Fibroblast of villous mesenchyme (primary cell): ENCODE results near the gene SNRNP40. TPM values are rescaled to one million over a fixed set of nuclear protein-coding genes. Genes with fewer than 3 reads are reported as not detected.

Source experiments
- DNase-seq: peaks from one replicate; pipeline ENCODE4 v3.0.0-alpha.2; 2010; ENCODE audit warnings: low read depth
- H3K4me3 ChIP-seq: 2 replicates; pipeline ENCODE4 v1.5.1; 2011; ENCODE audit warnings: low read depth, mild to moderate bottlenecking, low read length
- total RNA-seq: library from RNA; depleted of rRNA; stranded (reverse); fragments of >200 nt; gene quantifications from 2 replicates; pipeline ENCODE4 v1.2.3, GENCODE V29; 2012
- TF ChIP-seq, protein P1 (sequence below): IDR thresholded peaks from 2 replicates; pipeline ENCODE4 v1.5.1; 2012; ENCODE audit warnings: low read depth, mild to moderate bottlenecking, low read length; ENCODE audit not compliant: insufficient read depth

Gene SNRNP40
- total RNA-seq, 1 donor = 114 TPM

DNA sequence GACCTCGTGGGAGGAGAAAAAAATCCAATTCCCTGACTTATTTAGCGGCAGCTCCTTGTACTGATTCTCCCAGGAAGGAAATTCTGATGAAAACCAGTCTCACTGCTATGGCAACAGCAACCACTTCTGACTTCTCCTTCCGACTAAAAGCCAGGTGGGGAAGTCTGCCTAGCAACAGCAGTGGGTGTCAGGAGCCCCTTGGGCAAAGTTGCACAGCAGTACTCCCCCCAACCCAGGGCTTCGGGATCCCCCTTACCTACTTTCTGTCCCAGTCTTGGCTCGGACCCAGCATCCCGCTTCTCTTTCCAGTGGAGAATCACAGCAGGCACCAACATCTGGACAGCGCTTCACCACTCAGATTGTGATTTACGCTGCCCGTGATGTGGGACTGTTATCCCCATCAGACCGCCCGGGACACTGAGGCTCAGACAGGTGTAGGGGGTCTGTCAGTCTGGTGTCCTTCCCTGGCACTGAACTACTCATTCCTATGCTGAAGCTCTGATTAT lies 81.5 kb downstream of the SNRNP40 start:
- peak; percentile 28 for DNase-seq
- TF ChIP-seq, protein P1, sequence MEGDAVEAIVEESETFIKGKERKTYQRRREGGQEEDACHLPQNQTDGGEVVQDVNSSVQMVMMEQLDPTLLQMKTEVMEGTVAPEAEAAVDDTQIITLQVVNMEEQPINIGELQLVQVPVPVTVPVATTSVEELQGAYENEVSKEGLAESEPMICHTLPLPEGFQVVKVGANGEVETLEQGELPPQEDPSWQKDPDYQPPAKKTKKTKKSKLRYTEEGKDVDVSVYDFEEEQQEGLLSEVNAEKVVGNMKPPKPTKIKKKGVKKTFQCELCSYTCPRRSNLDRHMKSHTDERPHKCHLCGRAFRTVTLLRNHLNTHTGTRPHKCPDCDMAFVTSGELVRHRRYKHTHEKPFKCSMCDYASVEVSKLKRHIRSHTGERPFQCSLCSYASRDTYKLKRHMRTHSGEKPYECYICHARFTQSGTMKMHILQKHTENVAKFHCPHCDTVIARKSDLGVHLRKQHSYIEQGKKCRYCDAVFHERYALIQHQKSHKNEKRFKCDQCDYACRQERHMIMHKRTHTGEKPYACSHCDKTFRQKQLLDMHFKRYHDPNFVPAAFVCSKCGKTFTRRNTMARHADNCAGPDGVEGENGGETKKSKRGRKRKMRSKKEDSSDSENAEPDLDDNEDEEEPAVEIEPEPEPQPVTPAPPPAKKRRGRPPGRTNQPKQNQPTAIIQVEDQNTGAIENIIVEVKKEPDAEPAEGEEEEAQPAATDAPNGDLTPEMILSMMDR = no peak
- H3K4me3 ChIP-seq = no peak overlapping the region

DNA sequence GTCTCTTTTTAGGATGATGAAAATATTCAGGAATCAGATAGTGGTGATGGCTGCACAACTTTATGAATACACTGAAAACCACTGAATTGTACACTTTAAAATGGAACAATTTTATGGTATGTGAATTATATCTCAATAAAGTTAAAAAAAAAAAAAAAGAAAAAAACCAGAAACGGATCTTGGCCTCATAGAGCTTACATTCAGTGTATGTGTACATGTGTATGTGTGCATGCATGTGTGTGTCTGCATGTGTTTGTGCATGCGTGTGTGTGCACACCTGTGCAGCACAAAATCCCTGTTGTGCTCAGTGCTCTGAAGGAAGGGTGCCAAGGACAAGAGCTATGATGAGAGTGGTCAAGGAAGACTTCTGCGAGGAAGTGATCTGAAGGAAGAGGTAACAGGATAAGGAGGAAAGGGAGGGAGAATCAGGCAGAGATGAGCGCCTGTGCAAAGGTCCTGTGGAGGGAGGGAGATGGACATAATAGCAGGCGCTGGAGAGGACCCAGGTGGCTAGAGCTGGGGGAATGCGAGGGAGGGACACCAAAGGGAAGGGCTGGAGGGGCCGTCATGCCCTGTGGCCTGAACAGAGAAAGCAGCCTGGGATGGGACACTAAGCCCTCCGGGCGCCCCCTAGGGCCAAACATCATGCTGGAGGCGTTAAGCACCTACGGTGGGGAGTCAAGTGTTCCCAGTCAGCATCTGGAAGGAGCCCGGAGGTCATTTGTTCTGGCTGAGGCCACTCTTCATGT lies 82.1 kb downstream of the SNRNP40 start:
- H3K4me3 ChIP-seq = no peak overlapping the region
- TF ChIP-seq, protein P1 = peak; percentile 20
- no peak for DNase-seq

Other genes with a start within 250 kb of the SNRNP40 start
- gene PUM1, start 231.1 kb downstream of the SNRNP40 start, total RNA-seq = 67.6 and 81.6 TPM in 2 replicates
- gene NKAIN1, start 56.9 kb downstream of the SNRNP40 start, total RNA-seq = not detected in 2 replicates
- gene ZCCHC17, start 244 bp upstream of the SNRNP40 start, total RNA-seq = 25.4 and 45.3 TPM in 2 replicates
- gene FABP3, start 76.3 kb upstream of the SNRNP40 start, total RNA-seq = 54.8 and 89.9 TPM in 2 replicates
- 13.5 and 21.2 TPM in 2 replicates for gene SERINC2, start 116.4 kb upstream of the SNRNP40 start, total RNA-seq